HG02943 (cell line): Measurements from ENCODE around the gene TPI1.

Experiments
- ATAC-seq: cut with Tn5 transposase; IDR thresholded peaks from one replicate; pipeline ENCODE4 v1.9.1; 2021; ENCODE audit warnings: mild to moderate bottlenecking, low read depth, moderate library complexity; ENCODE audit not compliant: unreplicated experiment

Gene TPI1

GRCh38 chr12:6914246-6914946, 47.1 kb downstream of the TPI1 start, which contains the start of gene ENO2:
TSS of gene ENO2 (plus strand) at chr12:6914580. CDS start at chr12:6915833, 1,253 bp downstream.
- peak; percentile 56 for ATAC-seq

DNA sequence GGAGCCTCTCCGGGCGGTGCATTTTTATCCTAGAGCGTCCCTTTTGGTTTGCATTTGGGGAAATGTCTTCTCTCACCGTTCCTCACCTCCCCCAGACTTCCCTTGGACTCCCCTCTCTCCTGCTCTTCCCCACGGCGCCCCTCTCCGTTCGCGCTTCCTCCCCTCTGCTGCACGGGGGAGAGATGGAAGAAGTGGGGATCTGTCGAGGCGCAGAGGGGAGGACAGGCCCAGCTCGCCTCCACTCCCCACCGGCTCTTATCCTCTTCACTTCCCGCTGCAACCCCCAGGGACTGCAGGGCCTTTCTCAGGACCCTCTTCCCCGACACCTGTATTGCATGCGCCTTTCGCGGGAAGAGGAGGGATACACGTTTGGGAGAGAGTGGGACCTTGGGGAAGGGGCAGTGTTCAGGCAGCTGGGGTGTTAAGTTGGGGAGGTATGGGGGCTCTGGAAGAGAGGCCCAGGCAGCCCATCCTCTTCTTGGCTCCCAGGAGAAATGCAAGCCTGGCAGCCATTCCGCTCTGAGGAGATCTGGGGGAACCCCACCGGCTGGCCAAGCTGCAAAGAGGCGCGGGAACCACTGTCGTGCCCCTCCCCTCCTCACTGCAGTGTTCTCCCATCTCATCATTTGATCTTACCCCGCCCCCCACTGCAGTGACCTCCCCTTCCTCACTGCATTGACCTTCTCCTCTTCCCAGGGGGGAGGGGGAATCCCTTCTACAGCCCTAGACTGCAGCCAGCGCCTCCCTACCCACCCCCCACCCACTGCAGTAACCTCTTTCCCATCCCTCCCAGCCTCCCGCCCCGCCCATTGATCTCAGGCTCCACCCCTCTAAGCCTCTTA, 47.8 kb downstream of the TPI1 start:
- ATAC-seq: peak; percentile 14

DNA sequence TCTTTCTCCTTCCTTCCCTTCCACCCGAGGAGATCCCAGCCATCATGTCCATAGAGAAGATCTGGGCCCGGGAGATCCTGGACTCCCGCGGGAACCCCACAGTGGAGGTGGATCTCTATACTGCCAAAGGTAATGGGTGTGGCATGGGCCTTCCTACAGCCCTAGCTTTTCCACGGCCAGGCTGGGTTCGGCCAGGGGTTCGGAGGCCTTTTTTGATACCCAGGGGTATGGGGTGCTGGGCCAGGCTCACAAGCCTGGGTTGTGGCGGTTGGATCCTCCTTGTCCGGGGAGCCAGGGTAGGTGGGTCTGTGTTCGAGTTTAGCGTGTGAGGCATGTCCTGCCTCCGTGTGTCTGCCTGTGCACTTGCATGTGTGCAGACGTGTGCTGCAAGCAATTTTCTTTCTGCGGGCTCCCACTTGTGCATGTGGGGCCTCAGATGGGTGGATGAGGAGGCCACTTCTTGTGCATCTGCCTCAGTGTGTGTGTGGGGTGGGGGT, 48.5 kb downstream of the TPI1 start:
- ATAC-seq: no peak

DNA sequence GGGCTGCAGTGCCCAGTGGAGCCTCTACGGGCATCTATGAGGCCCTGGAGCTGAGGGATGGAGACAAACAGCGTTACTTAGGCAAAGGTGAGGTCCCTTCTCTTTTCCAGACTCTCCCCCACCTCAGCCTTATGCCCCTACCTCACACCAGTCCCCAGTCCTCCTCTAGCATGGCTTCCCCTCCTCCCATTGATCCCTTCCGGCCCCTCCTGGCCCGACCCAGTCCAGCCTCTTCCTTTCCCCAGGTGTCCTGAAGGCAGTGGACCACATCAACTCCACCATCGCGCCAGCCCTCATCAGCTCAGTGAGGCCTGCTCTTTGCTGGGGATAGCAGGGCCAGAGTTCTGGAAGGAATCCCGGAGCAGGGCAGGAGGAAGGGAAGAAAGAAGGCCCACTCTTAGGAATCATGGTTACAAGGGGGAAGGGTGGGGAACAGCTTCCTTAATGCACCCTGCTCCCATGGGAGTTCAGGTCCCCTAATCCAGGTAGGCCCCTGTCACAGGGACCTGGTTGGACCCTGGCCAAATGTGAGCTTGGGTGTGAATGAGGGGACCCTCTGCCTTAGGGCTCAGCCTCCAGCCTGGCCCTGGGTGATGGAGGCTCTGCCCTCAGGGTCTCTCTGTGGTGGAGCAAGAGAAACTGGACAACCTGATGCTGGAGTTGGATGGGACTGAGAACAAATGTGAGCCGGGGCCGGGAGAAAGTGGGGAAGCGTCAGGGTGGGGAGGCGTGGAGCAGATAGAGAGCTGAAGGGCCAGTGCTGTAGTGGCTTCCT, 49.3 kb downstream of the TPI1 start:
- ATAC-seq: no peak

DNA sequence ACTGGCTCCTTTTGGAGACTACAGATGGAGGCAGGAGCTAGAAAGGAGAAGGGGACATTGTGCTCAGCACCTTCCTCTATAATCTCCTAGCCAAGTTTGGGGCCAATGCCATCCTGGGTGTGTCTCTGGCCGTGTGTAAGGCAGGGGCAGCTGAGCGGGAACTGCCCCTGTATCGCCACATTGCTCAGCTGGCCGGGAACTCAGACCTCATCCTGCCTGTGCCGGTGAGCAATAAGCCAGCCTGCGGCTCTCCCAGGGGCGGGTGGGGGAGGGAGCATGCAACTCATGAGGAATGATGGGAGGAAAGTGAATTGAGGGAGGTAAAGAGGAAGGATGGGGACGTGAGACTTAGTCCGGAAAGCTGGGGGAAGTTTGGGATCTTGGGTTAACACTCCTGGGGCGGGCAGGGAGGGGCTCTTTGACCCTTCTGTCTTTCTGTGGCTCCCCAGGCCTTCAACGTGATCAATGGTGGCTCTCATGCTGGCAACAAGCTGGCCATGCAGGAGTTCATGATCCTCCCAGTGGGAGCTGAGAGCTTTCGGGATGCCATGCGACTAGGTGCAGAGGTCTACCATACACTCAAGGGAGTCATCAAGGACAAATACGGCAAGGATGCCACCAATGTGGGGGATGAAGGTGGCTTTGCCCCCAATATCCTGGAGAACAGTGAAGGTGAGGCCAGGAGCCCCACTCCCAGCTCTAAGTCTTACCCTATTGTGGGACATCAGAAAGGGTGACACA, 50.3 kb downstream of the TPI1 start:
- ATAC-seq: no peak

GRCh38 chr12:6919588-6919987, 52.3 kb downstream of the TPI1 start:
- ATAC-seq: no peak
